IPS DF 6.9 (cell line): ENCODE measurements around the gene FGFR1OP2.

Experiments
- DNase-seq: peaks from one replicate; pipeline ENCODE4 v3.0.0-alpha.2; 2013; ENCODE audit warnings: low read depth, low spot score
- H3K27ac ChIP-seq: one replicate; pipeline ENCODE4 v1.5.1; 2013; ENCODE audit warnings: low read length, control low read depth
- H3K27me3 ChIP-seq: 2 replicates; pipeline ENCODE4 v1.6.1; 2013; ENCODE audit warnings: mild to moderate bottlenecking, low read length; ENCODE audit not compliant: control insufficient read depth, insufficient read depth
- H3K36me3 ChIP-seq: 2 replicates; pipeline ENCODE4 v1.6.1; 2013; ENCODE audit warnings: low read length; ENCODE audit not compliant: control insufficient read depth, insufficient read depth
- H3K4me1 ChIP-seq: 2 replicates; pipeline ENCODE4 v1.6.1; 2013; ENCODE audit warnings: low read length; ENCODE audit not compliant: control insufficient read depth, insufficient read depth
- H3K4me3 ChIP-seq: 2 replicates; pipeline ENCODE4 v1.5.1; 2013; ENCODE audit warnings: mild to moderate bottlenecking, low read length
- H3K9me3 ChIP-seq: 2 replicates; pipeline ENCODE4 v1.6.1; 2013; ENCODE audit warnings: low read length, inconsistent platforms; ENCODE audit not compliant: control insufficient read depth, insufficient read depth
- WGBS: extraction: QIAGEN DNeasy Blood & Tissue Kit; methylation state at CpG from one replicate; pipeline ENCODE4 v1.1.7; 2013; ENCODE audit warnings: mixed read lengths, missing lambda C conversion rate; ENCODE audit not compliant: insufficient read length, insufficient coverage; 5-methylcytosine and 5-hydroxymethylcytosine counted together

Gene FGFR1OP2

GRCh38 chr12:27000961-27001360, 62.7 kb downstream of the FGFR1OP2 start:
- H3K36me3 ChIP-seq, result peaks cover 3% of the 10 kb centered on the region; the same call in 1 of the 2 replicates
- no peak for DNase-seq
- no CpG with 5 or more reads among the region's 1 CpG for WGBS
- no peaks in the 10 kb centered on the region for H3K9me3 ChIP-seq
- H3K4me1 ChIP-seq, result no peaks in the 10 kb centered on the region
- H3K27me3 ChIP-seq, result no peaks in the 10 kb centered on the region
- H3K4me3 ChIP-seq, result no peak overlapping the region
- no peak overlapping the region for H3K27ac ChIP-seq

GRCh38 chr12:27001663-27002062, 63.4 kb downstream of the FGFR1OP2 start:
- Histone ChIP-seq H3K9me3 (no peaks in the 10 kb centered on the region), H3K36me3 (0 out of 2 replicates have a peak, but pooled peaks cover 3% of the 10 kb centered on the region), H3K4me1 (no peaks in the 10 kb centered on the region), H3K27me3 (no peaks in the 10 kb centered on the region), H3K27ac (no peak overlapping the region), H3K4me3 (no peak overlapping the region)
- 100% methylated on average over 2 of the region's 5 CpGs for WGBS
- no peak for DNase-seq

DNA sequence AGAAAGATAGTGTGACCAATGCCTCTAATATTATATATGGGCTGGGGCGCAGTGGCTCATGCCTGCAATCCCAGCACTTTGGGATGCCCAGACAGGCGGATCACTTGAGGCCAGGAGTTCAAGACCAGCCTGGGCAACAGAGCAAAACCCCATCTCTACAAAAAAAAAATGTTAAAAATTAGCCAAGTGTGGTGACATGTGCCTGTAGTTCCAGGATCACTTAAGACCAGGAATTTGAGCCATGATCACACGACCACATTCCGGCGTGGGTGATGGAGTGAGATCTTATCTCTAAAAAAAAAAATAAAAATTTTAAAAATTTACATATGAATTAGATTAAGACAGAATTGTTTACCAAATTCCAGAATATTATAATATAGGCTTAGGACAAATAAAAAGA, 63.9 kb downstream of the FGFR1OP2 start:
- no peak overlapping the region for H3K27ac ChIP-seq
- DNase-seq, result no peak
- H3K27me3 ChIP-seq, result no peaks in the 10 kb centered on the region
- 0 out of 2 replicates have a peak, but pooled peaks cover 3% of the 10 kb centered on the region for H3K36me3 ChIP-seq
- H3K4me1 ChIP-seq, result no peaks in the 10 kb centered on the region
- WGBS, result no CpG with 5 or more reads among the region's 5 CpGs
- H3K4me3 ChIP-seq, result no peak overlapping the region
- H3K9me3 ChIP-seq, result no peaks in the 10 kb centered on the region

DNA sequence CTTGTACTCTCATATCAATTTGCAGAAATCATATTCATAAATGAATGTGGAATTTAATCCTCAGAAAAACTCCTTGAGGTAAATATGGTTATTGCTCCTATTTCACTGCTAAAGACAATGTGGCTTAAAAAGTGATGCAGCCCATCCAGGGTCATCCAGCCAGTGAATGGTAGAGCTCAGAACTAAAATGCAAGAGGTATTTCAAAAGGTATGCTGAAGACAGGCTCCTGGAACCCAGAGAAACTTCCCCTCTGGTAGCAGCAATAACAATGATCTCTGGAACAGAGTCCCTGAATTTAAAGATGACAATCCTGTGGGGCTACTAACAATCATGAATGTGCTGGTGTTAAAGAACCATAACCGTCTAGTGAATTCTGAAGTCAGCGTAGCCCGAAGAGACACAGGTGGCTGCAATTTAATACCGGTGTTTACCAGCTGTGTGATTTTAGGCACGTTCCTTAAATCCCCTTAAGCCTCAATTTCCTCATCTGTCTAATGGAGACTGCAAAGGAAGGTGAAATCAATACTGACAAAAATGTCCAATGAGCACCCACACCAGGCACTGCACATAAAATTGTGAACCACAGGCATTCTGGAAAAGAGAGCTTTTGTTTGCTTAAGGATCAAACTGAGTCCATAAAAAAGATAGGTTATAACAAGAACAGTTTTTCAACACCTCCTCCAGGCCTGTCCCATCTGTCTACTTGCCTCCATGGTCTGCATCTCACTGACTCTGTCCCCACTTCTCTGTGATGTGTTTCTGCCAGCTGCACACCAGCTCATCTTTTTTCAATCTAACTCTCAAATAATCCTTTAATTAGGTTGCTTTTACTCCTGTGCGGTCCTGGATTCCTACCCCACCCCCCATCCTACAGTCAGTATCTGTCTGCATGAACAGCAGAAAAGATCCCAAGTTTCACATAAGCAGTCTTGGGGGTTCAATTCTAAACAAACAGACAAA, 65.4 kb downstream of the FGFR1OP2 start:
- H3K4me3 ChIP-seq, result no peak overlapping the region
- no CpG with 5 or more reads among the region's 6 CpGs for WGBS

GRCh38 chr12:27005495-27005894, 67.2 kb downstream of the FGFR1OP2 start:
- Histone ChIP-seq H3K27me3 (no peaks in the 10 kb centered on the region), H3K36me3 (no peaks in the 10 kb centered on the region), H3K4me3 (no peak overlapping the region), H3K27ac (no peak overlapping the region), H3K4me1 (no peaks in the 10 kb centered on the region), H3K9me3 (no peaks in the 10 kb centered on the region)
- whole genome bisulfite sequencing, result no CpG with 5 or more reads among the region's 2 CpGs
- no peak for DNase-seq

More for the DNA sequence above, 65.4 kb downstream of the FGFR1OP2 start:
- no peak for DNase-seq
- H3K27me3 ChIP-seq, result no peaks in the 10 kb centered on the region
- H3K36me3 ChIP-seq, result 0 out of 2 replicates have a peak, but pooled peaks cover under 1% of the 10 kb centered on the region
- H3K4me1 ChIP-seq, result no peaks in the 10 kb centered on the region
- H3K27ac ChIP-seq, result no peak overlapping the region
- no peaks in the 10 kb centered on the region for H3K9me3 ChIP-seq

DNA sequence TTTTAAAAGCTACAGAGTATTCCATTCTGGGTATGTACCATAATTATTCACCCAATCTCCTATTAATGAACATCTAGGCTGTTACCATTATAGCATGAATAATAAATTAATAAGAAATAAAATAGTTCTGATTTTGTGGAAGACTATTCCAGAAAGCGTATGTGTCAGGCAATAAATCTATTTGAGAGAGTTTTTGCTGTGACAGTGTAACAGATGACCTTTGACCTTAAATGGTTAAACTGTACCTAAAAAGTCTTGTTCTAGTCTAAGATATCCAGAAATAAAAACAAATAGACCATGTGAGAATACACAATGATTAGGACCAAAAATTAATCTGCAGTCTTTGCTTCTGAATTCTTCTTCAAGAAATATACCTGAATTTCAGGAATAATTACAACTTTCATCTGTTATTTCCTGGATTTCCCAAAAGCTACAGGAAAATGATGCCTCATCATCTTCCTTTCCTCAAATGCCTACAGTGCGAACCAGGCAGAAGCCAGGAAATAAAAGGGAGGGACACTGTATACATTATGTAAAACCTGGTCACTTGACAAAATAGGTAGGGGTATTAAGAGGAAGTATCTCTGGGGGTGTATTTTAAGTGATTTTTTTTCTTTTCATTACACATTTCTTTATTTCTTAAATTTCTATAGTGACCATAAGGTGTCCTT, 68.7 kb downstream of the FGFR1OP2 start:
- no peaks in the 10 kb centered on the region for H3K36me3 ChIP-seq
- no peaks in the 10 kb centered on the region for H3K9me3 ChIP-seq
- H3K27me3 ChIP-seq, result no peaks in the 10 kb centered on the region
- no peak overlapping the region for H3K4me3 ChIP-seq
- no peaks in the 10 kb centered on the region for H3K4me1 ChIP-seq
- DNase-seq, result no peak
- no peak overlapping the region for H3K27ac ChIP-seq
- WGBS, result no CpG with 5 or more reads among the region's 2 CpGs

GRCh38 chr12:27008081-27008480, 69.8 kb downstream of the FGFR1OP2 start:
- WGBS, result no CpG with 5 or more reads among the region's 5 CpGs
- no peaks in the 10 kb centered on the region for H3K4me1 ChIP-seq
- H3K36me3 ChIP-seq, result no peaks in the 10 kb centered on the region
- H3K4me3 ChIP-seq, result no peak overlapping the region
- DNase-seq, result no peak
- H3K9me3 ChIP-seq, result no peaks in the 10 kb centered on the region
- H3K27me3 ChIP-seq, result no peaks in the 10 kb centered on the region
- no peak overlapping the region for H3K27ac ChIP-seq

DNA sequence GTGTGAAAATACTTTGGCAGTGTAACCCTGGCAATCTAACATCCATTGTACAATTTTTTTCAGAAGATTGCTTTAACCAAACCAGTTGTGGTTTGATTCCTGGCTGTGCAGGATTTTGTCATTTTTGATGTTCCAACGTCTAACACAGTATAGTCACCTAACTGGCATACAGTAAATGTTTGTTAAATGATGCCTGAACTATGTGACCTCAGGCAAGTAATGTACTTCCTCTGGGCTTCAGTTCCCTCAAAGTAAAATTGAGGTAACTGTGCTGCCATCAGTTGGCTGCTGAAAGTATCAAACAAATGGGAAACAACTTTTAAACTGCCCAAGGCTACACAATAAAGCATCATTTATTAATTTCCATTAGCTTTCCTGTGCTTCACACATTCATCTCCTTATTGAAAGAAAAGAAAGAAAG, 71.6 kb downstream of the FGFR1OP2 start:
- H3K9me3 ChIP-seq, result no peaks in the 10 kb centered on the region
- WGBS, result no CpG with 5 or more reads among the region's 1 CpG
- no peak for DNase-seq
- no peak overlapping the region for H3K27ac ChIP-seq
- no peaks in the 10 kb centered on the region for H3K4me1 ChIP-seq
- no peak overlapping the region for H3K4me3 ChIP-seq
- no peaks in the 10 kb centered on the region for H3K36me3 ChIP-seq
- H3K27me3 ChIP-seq, result no peaks in the 10 kb centered on the region

DNA sequence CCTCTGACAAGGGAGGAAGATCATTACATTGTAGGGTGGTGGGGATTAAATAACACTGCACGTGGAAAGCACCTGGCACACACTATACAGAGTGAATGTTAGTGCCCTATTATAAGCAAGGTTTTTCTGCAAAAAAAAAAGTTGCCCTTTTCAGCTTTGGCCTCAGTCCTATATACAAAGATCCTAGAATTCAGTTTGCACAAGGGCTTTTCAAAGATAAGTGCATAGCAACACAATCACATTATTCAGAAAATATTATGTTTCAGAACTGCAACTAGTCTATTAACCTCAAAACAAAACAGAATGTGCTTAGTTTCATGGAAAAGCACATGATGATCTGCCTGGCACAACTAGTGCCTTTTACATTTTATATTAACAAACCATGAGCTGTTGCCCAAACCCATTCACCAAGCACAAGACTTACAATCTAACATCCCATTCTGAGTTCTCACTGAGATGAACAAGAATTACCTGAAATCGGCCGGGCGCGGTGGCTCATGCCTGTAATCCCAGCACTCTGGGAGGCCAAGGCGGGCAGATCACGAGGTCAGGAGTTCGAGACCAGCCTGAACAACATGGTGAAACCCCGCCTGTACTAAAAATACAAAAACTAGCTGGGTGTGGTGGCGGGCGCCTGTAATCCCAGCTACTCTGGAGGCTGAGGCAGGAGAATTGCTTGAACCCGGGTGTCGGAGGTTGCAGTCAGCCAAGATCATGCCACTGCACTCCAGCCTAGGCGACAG, 74.1 kb downstream of the FGFR1OP2 start:
- WGBS, result no CpG with 5 or more reads among the region's 14 CpGs
- Histone ChIP-seq H3K9me3 (no peaks in the 10 kb centered on the region), H3K27me3 (no peaks in the 10 kb centered on the region), H3K4me3 (no peak overlapping the region), H3K4me1 (no peaks in the 10 kb centered on the region), H3K27ac (no peak overlapping the region), H3K36me3 (no peaks in the 10 kb centered on the region)
- no peak for DNase-seq

- H3K9me3 ChIP-seq, result no peaks in the 10 kb centered on the region
- no peak for DNase-seq
- no peaks in the 10 kb centered on the region for H3K36me3 ChIP-seq
- H3K27ac ChIP-seq, result no peak overlapping the region
- H3K27me3 ChIP-seq, result no peaks in the 10 kb centered on the region
- no peaks in the 10 kb centered on the region for H3K4me1 ChIP-seq
- no CpG with 5 or more reads among the region's 5 CpGs for WGBS
- no peak overlapping the region for H3K4me3 ChIP-seq
These were observed 74.6 kb downstream of the FGFR1OP2 start for GRCh38 chr12:27012982-27013255.
